ENCODE measurements around the gene UGDH.
"Not testable (repeated sequence)": the region's sequence is repeated elsewhere in the genome, so short reads cannot be mapped to it uniquely, and the experiment has no call there.

The UGDH gene

DNA sequence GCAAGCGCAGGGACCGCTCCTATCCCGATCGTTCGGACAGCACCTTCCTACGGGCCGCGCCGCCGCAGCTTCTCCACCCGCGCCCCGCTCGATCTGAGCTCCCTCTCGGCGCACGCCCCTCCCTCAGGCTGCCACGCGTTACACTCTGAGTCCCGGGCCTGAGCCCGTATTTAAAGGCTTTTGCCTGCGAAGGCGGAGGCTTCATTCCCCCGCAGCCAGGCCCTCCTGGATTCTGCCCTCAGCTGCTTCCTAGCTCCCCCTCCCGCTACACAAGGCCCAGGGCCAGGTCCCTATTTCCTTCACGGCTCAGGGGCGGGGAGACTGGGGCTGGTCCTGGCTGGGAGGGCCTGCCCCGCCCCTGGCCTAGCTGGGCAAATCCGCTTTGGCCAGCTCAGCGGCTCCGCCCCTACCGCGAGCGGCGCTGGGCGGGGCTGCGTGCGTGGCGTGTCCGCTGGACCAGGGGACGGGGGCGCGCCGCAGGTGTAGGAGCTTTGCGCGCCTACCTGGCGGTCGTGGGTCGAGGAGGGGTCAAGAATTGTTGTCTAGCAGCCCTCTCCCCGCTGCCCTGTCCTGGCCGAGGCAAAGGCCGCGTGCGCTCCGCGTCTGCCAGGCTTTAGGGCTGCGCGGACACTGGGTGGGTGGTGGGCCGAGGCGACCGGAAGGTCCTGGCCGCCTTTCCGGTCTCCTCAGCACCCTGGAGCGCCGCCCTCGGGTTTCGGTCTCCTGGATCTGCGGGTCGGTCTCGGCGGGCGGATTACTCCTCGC, at the start of gene UGDH:
Gene UGDH, minus strand, starts transcription at position 144 of the 765 bp plus-strand sequence. CDS start 5,927 bp downstream, outside the sequence.
- peak; percentile 99 for DNase-seq (ENCODE audit: low spot score)

DNA sequence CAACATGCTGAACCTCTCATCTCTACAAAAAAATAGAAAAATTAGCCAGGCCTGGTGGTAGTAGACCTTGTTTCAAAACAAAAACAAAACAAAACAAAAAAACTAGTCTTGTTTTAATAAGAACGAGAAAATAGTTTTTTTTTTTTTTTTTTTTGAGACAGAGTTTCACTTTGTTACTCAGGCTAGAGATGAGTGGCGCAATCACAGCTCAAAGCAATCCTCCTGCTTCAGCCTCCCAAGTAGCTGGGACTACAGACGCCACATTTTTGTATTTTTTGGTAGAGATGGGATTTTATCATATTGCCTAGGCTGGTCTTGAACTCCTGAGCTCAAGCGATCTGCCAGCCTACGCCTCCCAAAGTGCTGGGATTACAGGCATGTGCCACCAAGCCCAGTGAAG, 47.7 kb upstream of the UGDH start:
- no peak for DNase-seq (ENCODE audit: low spot score)

DNA sequence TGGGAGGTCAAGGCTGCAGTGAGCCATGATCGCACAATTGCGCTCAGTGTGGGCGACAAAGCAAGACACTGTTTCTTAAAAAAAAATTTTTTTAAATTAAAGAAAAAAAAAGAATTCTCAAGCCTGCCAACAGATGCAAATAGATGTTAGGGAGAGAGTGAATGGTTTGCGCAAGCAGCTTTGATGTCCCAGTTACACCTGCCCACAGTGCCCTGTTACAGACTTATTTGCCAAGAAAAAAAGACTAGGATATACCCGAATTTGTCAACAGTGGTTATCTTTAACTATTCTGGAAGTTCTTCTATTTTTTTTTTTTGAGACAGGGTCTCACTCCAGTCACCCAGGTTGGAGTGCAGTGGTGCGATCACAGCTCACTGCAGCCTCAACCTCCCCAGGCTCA, 44.3 kb upstream of the UGDH start:
- no peak for DNase-seq (ENCODE audit: low spot score)

DNA sequence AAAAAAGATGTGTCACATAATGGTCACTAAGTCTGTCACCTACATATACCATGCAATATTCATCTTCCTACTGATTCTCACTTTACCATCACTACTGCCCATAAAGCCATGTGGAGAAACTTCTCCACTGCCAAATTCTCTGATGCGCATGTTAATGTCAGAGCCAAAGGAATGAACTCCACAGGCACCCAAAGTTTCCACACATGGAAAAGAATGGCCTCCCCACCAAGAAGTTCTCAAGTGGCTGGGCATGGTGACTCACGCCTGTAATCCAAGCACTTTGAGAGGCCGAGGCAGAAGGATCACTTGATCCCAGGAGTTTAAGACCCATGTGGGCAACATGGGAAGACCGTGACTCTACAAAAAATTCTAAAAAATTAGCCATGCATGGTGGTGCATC, 43.8 kb upstream of the UGDH start:
- no peak for DNase-seq (ENCODE audit: low spot score)

DNA sequence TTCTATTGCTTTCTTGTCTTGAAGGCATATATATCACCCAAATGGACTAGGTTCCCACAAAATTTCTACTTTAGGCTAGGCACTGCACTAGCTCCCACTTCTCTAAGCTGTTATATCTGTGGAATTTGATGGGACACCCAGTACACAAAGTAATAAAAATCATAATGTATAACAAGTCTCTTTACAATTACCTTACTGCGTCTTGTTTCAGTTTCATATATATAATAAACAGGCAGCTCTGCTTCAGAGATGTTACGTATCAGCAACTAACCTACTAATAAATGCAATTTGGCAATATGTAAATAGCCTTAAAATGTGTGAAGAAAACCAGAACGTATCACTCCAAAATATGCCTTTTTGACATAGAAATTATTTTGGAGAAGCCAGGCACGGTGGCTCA, 42.0 kb upstream of the UGDH start:
- no peak for DNase-seq (ENCODE audit: low spot score)

DNA sequence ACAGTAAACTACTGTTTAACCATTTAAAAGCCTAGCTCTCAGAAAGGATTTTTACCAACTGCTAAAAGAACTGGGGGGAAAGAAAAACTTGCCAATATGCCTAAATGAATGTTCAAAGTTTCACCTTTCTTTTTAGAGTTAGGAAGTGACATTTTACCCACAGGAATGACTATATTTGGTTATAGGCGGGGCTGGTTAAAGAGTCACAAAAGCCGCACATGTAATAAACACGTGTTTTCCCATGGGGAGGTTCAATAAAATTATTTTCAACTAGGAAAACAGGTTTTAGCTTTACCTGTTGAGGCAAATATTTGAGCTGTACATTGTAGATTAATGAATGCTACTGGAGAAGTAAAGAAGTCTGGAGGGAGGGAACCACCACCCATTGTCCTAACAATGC, 41.6 kb upstream of the UGDH start:
- no peak for DNase-seq (ENCODE audit: low spot score)

DNA sequence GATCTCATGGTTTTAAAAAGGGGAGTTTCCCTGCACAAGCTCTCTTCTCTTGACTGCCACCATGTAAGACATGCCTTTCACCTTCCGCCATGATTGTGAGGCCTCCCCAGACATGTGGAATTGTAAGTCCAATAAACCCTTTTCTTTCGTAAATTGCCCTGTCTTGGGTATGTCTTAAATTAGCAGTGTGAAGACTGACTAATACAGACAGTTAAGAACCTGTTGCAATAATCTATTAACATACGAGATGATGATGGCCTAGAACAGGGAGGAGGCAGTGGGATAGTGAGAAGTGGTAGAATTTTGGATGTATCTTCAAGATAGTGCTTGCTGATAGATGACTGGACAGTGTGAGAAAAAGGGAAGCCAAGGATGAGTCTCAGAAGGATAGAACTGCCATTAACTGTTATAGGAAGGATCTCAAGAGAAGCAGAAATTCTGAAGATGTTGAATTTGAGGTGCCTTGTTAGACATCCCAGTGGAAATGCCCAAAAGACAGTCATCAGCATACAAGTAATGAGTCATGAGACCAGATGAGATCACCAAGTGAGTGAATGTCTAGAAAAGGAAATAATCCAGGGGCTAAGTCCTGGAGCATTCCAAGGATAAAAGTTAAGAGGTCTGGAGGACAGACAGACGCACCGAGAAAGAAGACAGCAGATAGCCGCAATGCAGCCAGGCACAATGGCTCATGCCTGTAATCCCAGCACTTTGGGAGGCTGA, 38.8 kb upstream of the UGDH start:
- no peak for DNase-seq (ENCODE audit: low spot score)

DNA sequence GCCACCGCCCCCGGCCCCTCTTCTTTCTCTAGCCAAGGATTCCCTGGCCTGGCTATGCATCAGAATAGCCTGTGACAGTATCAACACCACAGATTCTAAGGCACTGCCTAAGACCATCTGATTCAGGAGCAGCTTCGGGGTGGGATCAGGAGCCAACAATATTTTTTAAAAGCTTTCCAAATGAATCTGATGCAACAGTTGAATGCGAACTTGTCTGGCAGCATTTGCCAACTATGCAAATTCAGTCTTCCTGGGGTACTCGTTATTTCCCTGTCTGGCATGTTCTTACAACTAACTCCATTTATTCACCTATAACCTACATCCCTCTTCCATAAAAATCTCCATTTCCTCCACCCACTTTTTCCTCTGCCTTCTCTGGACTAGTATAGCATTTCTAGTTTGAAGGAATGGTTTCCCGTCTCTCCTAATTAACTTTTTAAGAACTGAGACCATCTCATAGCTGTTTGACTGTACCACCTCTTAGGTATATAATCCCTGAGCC, 36.2 kb upstream of the UGDH start:
- DNase-seq (ENCODE audit: low spot score) = no peak

DNA sequence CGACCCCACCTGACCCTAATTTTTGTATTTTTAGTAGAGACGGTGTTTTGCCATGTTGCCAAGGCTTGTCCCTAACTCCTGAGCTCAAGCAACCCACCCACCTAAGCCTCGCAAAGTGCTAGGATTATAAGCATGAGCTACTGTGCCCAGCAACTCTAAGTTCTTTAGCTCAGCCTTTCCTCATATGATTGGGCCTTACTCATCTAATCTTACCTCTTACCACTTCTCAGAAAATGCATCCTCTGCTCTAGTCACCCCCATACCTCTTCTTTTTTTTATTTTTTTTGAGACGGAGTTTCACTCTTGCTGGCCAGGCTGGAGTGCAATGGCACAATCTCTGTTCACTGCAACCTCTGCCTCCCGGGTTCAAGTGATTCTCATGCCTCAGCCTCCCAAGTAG, 35.6 kb upstream of the UGDH start:
- DNase-seq (ENCODE audit: low spot score) = no peak

DNA sequence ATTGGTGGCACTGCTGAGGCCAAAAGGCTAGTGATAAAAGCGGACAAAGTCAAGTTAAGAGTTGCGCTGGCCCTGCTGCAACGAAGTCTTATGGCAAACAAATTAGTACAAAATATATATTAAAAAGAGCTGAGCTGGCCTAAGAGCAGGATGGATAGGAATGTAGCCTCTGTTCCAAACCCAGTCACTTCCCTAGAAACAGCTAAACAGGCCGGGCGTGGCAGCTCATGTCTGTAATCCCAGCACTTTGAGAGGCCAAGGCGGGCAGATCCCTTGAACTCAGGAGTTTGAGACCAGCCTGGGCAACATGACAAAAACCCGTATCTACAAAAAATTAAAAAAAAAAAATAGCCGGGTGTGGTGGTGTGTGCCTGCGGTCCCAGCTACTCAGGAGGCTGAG, 32.4 kb upstream of the UGDH start:
- no peak for DNase-seq (ENCODE audit: low spot score)

DNA sequence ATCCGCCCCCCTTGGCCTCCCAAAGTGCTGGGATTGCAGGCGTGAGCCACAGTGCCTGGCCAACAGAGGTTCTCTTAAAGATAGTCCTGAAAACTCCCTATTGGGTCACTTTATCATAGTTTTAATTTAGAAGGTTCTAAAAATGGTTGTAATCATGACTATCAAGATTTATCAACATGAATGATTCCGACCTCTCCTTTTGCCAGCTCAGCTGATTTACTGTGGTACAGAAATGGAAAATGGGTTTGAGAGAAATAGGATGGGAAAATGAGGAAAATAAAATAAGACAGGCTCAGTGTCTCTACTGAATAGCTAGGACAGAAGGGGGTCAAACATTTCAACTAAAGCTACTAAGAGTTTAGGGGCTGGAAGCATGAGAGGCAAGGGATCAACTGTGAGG, 28.2 kb upstream of the UGDH start:
- no peak for DNase-seq (ENCODE audit: low spot score)

DNA sequence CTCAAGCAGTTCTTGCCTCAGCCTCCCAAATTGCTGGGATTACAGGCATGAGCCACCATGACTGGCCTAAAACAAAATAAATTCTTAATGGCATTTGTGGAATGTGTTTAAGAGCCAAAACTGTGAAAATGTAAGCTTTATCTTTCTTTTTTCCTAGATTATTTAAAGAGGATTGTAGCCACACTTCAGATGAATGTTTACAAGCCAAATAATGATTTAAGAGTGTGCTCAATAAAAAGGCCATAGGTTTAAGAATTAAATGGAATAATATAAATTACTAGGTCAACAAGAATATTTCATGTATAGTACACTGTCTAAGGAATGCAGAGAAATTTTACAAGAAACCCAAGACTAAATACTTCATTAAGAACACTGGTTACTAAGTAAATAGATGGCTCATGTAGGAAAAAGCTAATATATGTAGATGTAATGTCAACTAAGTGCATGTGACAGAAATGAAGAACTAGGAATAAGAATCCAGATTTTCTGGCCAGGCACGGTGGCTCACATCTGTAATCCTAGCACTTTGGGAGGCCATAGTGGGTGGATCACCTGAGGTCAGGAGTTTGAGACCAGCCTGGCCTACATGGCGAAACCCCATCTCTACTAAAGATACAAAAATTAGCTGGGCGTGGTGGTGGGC, 21.3 kb upstream of the UGDH start:
- no peak for DNase-seq (ENCODE audit: low spot score)

DNA sequence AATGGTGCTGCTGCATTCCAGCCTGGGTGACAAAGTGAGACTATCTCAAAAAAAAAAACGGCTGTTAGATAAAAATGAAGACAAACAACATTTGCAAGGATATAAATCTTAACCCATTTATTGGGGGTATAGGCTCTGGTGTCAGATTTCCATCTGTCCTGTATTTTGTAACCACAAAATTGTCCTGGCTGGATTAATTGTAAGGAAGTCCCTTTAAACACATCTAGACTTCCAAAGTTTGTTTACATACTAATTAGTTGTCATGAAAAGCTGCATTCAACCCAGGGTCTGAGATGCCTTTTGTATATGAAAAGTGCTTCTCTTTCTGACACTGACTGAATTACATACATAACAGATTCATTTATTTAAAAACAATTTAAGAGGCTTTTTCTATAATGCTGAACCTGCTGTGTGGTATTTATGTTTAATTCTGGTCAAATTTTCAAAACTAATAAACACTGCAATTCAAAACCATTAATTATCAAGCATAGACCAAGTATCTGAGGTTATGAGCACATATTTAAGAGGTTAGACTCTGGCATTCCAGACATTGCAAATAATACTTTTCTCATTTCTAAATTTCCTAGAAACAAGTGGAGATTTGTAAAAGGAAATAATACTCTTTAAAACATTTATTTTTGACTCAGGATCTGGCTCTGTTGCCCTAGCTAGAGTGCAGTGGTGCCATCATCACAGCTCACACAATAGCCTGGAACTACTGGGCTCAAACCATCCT, 17.5 kb upstream of the UGDH start:
- DNase-seq (ENCODE audit: low spot score) = no peak

DNA sequence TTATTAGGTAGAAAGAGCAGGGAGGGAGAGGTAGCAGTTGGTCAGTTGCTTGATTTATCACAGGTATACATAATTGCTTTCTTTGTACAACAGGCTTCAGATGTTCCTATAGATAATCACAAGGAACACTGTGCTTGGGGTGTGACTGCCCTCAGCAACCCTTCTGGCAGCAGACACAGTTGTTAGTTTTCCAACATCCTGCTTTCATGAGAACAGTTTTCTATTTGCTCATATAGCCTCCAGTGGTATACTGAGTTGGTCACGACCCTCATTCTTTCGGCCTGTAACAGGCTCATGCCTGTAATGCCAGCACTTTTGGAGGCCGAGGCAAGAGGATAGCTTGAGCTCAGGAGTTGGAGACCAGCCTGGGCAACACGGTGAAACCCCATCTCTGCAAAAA, 16.8 kb upstream of the UGDH start:
- not testable (repeated sequence) for DNase-seq (ENCODE audit: low spot score)

DNA sequence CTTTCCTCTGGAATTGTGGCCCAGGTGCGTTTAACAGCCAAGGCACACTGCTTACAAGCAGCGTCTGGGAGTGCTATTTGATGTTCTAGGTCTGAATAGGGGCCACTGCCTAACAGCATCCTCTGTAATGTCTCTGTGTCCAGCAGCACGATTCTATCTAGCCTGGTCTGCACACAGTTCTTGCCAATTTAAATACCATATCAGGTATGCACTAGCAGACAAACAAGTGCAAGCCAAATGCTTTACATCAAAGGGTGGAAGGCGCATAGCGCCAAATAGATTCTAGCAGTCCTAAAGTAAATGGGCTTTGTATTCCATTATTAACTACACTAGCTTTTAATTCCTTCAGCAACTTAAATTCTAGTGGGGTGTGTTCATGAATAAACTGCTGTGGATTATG, 15.8 kb upstream of the UGDH start:
- DNase-seq (ENCODE audit: low spot score) = no peak

DNA sequence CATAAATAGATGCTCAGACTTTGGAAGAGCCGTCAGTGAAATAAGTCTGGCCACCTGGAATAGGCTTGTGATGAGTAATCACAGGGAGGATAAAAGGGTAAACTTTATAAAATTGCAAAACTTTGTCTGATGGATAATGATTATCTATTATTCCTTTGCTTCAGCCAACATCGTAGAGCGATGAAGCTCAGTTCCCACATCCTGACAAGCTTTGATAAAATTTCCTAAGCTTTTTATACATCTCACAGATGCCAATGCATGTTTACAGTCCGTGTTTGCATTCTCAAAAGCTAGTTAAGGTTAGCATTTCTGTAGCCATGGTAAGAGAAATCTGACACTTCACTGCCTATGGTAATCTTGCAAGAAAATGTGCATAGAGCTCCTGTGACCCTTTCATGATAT, 15.4 kb upstream of the UGDH start:
- no peak for DNase-seq (ENCODE audit: low spot score)

DNA sequence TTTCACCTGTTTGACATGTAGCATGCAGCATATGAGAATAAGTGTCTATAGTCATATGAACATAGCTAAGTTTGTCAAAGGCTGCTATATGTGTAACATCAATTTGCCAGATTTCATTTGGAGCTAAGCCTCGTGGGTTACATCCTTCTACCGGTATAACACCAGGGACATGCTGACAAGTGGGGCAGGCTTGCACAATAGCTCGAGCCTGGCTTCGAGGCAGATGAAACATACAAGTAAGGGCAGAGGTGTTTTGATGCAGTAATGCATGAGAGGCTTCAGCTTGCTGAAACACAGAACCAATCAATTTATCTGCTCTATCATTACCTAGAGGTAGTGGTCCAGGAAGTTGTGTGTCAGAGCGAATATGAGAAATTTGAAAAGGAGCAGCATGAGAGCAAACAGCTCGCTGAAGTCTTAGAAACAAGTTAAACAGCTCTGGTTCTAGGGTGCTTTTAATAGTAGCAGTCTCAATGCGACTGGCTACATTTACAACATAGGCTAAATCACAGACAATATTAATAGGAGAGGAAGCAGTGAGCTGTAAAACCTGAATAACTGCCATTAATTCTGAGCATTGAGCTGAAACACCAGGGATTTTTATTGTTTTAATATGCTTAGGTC, 14.9 kb upstream of the UGDH start:
- no peak for DNase-seq (ENCODE audit: low spot score)

DNA sequence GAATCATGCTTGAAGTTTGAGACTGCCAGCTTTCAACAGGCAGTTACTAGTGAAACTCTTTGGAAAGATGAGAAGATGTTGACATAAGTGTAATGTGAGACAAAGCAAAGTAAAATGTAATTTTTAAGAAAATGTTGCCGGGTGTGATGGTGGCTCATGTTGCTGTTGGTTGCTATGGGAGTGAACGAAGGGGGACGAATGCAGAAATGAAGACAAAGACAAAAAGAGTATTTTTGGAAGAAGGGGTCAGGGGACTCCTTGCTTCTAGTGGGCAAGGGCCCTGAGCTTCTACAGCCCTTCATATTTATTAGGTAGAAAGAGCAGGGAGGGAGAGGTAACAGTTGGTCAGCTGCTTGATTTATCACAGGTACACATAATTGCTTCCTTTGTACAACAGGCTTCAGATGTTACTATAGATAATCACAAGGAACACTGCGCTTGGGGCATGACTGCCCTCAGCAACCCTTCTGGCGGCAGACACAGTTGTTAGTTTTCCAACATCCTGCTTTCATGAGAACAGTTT, 11.9 kb upstream of the UGDH start:
- DNase-seq (ENCODE audit: low spot score) = no peak

DNA sequence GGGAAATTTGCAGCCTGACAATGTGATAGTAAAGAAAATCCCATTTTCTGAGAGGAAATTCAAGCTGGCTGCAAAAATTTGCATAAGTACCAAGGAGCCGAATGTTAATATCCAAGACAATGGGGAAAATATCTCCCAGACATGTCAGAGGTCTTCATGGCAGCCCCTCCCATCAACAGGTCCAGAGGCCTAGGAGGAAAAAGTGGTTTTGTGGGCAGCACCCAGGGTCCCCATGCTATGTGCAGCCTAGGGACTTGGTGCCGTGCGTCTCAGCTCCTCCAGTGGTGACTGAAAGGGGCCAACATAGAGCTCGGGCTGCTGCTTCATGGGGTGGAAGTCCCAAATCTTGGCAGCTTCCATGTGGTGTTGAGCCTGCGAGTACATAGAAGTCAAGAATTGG, 6.3 kb upstream of the UGDH start:
- no peak for DNase-seq (ENCODE audit: low spot score)

DNA sequence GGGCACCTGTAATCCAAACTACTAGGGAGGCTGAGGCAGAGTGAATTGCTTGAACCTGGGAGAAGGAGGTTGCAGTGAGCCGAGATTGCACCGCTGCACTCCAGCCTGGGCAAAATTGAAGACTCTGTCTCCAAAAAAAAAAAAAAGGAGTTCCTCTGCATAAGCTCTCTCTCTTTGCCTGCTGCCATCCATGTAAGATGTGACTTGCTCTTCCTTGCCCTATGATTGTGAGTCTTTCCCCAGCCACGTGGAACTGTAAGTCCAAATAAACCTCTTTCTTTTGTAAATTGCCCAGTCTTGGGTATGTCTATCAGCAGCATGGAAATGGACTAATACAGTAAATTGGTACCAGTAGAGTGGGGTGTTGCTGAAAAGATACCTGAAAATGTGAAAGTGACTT, 5.0 kb upstream of the UGDH start:
- DNase-seq (ENCODE audit: low spot score) = not testable (repeated sequence)

DNA sequence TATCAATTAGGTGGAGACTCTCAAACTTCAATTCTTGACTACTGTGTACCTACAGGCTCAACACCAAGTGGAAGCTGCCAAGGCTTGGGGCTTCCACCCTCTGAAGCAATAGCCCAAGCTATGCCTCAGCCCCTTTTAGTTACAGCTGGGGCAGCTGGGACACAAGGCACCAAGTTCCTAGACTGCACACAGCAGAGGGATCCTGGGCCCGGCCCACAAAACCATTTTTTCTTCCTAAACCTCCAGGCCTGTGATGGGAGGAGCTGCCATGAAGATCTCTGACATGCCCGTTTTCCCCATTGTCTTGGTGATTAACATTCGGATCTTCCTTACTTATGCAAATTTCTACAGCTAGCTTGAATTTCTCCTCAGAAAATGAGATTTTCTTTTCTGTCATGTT, 3.4 kb upstream of the UGDH start:
- DNase-seq (ENCODE audit: low spot score) = no peak

DNA sequence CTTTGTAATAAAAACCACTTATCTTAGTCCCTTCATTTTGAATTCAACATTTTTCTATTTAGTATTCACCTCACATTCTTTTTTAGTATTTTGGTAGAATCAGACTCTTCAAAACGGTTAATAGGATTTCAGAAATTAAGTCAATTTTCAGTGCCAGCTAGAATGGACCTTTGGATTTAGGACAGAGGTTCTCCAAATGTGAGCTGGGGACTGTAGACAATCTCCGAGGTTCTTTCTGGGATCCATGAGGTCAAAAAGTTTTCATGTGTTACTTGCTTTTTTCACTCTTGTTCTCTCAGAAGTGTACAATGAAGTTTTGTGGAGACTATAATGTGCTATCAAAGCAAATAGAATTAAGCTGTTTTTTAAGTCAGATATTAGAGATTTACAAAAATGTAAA, 2.3 kb upstream of the UGDH start:
- no peak for DNase-seq (ENCODE audit: low spot score)

Data from putamen (tissue), 1 donor.